BJ (cell line): ENCODE measurements around the gene APBB2. TPM values are rescaled to one million over a fixed set of nuclear protein-coding genes. Genes with fewer than 3 reads are reported as not detected.

Experiments
- CTCF ChIA-PET: fragments of 350-600 bp; formaldehyde crosslinking; extraction: SDS; loops from one replicate; lab custom pipeline; 2021; ENCODE audit warnings: antibody characterized with exemption, inconsistent platforms; lab: Yijun Ruan, JAX
- POLR2A ChIA-PET: fragments of 300-600 bp; sonication (Branson Sonifier 250); formaldehyde crosslinking; extraction: SDS; loops from one replicate; lab custom pipeline; 2021; ENCODE audit warnings: antibody characterized with exemption; lab: Charles Lee
- DNase-seq: peaks from one replicate; pipeline ENCODE4 v3.0.0-alpha.2; 2011; ENCODE audit warnings: low read depth
- H3K27me3 ChIP-seq: 2 replicates; pipeline ENCODE4 v1.6.0; 2011; ENCODE audit warnings: low read length; ENCODE audit not compliant: control insufficient read depth, insufficient read depth
- H3K36me3 ChIP-seq: 2 replicates; pipeline ENCODE4 v1.5.1; 2011; ENCODE audit warnings: low read length; ENCODE audit not compliant: control insufficient read depth, insufficient read depth
- H3K4me3 ChIP-seq: 2 replicates; pipeline ENCODE4 v1.5.1; 2011; ENCODE audit warnings: low read depth, mild to moderate bottlenecking, control low read depth, low read length
- polyA plus RNA-seq: library from polyadenylated mRNA; depleted of rRNA; stranded (reverse); fragments of >200 nt; gene quantifications from 2 replicates; pipeline ENCODE4 v1.2.3, GENCODE V29; 2011
- TF ChIP-seq, protein P1 (sequence below): IDR thresholded peaks from 2 replicates; pipeline ENCODE4 v1.5.1; 2011; ENCODE audit warnings: low read depth, mild to moderate bottlenecking, control low read depth, inconsistent platforms, low read length, moderate library complexity; ENCODE audit not compliant: insufficient read depth

APBB2 gene
- polyA plus RNA-seq, 1 experiment, result 50.3 TPM

DNA sequence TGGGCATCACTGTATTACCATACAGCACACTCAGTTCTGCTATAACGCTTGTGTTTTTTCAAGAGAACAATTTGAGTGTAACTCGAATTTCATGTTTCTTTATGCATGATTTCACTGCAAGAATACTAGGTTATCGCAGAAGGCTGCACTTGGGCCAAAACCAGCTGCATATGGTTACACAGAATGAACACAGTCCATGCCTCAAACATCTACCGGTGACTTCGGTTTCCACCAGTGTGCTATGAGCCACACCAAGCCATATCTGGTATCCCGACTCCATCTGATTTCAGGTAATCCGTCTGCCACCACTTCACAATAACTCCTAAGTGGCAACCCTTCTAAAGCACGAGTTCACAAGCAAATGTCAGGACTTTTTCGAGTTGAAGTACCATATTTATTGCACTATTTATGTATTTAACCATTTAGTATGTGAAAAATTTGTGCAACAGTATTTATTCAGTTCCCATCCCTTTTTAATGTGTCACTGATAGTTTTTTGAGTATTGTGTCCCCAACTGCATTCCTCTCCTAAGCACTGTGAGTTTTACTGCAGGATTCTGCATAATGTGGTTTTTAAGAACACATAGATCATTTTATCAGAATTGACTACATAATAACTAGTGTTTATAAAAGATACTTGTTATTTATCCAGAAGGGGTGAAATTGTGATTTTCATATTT lies 111.8 kb downstream of the APBB2 start:
- Histone ChIP-seq H3K27me3 (no peaks in the 10 kb centered on the region), H3K36me3 (no peaks in the 10 kb centered on the region), H3K4me3 (no peak overlapping the region)
- TF ChIP-seq, protein P1, sequence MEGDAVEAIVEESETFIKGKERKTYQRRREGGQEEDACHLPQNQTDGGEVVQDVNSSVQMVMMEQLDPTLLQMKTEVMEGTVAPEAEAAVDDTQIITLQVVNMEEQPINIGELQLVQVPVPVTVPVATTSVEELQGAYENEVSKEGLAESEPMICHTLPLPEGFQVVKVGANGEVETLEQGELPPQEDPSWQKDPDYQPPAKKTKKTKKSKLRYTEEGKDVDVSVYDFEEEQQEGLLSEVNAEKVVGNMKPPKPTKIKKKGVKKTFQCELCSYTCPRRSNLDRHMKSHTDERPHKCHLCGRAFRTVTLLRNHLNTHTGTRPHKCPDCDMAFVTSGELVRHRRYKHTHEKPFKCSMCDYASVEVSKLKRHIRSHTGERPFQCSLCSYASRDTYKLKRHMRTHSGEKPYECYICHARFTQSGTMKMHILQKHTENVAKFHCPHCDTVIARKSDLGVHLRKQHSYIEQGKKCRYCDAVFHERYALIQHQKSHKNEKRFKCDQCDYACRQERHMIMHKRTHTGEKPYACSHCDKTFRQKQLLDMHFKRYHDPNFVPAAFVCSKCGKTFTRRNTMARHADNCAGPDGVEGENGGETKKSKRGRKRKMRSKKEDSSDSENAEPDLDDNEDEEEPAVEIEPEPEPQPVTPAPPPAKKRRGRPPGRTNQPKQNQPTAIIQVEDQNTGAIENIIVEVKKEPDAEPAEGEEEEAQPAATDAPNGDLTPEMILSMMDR, result no peak
- no peak for DNase-seq
- ChIA-PET CTCF (no interaction called here), POLR2A (no interaction called here)

- ChIA-PET POLR2A (interaction anchor here (0.6 kb wide), 3 partner anchors 9 to 49 kb away, joined by 3 to 13 read pairs (median 4); no protein-coding TSS in a partner anchor), CTCF (no interaction called here)
- no peak for DNase-seq
- TF ChIP-seq, protein P1, result no peak
- no peaks in the 10 kb centered on the region for H3K27me3 ChIP-seq
- H3K36me3 ChIP-seq, result no peaks in the 10 kb centered on the region; the same call in 1 of the 2 replicates
- H3K4me3 ChIP-seq, result no peak overlapping the region
Measured at GRCh38 chr4:41098093-41099048, 116.0 kb downstream of the APBB2 start.

GRCh38 chr4:41095973-41096372 lies 118.4 kb downstream of the APBB2 start:
- H3K36me3 ChIP-seq, result no peaks in the 10 kb centered on the region; the same call in 1 of the 2 replicates
- no peaks in the 10 kb centered on the region for H3K27me3 ChIP-seq
- H3K4me3 ChIP-seq, result no peak overlapping the region
- POLR2A ChIA-PET, result no interaction called here
- TF ChIP-seq, protein P1, result no peak
- CTCF ChIA-PET, result interaction anchor here (1.0 to 1.2 kb wide), 2 partner anchors 11 to 13 kb away, joined by 3 read pairs; no protein-coding TSS in a partner anchor
- peak; percentile 9 for DNase-seq

DNA sequence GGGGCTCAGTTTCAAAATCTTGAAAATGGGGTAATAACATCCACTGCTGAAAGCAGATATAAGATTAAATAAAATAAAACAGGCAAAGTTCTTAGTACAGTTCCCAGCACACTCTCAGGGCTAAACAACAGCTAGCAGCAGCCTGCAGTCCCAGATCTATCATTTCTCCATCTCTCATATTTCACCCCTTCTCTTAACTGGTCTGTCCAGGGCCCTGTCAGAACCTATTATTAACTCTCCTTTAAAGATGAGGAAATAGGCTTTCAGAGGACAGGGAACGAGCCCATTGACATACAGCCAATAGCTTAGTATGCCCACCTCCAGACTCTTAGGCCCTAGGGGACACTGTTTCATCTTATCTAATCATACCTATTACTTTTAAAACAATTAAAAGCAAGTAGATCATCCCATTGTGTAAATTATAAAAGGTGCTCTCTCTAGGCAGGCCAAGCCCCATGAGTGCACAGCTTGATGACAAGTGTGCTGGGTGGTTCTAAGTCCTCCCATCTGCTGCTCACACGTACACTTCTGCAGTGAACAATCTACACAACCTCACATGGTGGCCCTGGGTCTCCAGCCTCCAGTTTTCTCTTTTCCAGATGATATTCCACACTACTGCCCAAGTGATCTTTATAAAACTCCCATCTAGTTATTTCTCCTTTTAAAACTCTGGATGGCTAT lies 119.0 kb downstream of the APBB2 start:
- POLR2A ChIA-PET, result no interaction called here
- Histone ChIP-seq H3K4me3 (no peak overlapping the region), H3K27me3 (no peaks in the 10 kb centered on the region), H3K36me3 (no peaks in the 10 kb centered on the region; the same call in 1 of the 2 replicates)
- TF ChIP-seq, protein P1, result no peak
- DNase-seq, result no peak
- CTCF ChIA-PET, result interaction anchor here (1.0 to 1.2 kb wide), 2 partner anchors 11 to 13 kb away, joined by 3 read pairs; no protein-coding TSS in a partner anchor
